ENCODE results near the gene SPG11.
"Not testable (repeated sequence)": the region's sequence is repeated elsewhere in the genome, so short reads cannot be mapped to it uniquely, and the experiment has no call there.

Gene SPG11, protein sequence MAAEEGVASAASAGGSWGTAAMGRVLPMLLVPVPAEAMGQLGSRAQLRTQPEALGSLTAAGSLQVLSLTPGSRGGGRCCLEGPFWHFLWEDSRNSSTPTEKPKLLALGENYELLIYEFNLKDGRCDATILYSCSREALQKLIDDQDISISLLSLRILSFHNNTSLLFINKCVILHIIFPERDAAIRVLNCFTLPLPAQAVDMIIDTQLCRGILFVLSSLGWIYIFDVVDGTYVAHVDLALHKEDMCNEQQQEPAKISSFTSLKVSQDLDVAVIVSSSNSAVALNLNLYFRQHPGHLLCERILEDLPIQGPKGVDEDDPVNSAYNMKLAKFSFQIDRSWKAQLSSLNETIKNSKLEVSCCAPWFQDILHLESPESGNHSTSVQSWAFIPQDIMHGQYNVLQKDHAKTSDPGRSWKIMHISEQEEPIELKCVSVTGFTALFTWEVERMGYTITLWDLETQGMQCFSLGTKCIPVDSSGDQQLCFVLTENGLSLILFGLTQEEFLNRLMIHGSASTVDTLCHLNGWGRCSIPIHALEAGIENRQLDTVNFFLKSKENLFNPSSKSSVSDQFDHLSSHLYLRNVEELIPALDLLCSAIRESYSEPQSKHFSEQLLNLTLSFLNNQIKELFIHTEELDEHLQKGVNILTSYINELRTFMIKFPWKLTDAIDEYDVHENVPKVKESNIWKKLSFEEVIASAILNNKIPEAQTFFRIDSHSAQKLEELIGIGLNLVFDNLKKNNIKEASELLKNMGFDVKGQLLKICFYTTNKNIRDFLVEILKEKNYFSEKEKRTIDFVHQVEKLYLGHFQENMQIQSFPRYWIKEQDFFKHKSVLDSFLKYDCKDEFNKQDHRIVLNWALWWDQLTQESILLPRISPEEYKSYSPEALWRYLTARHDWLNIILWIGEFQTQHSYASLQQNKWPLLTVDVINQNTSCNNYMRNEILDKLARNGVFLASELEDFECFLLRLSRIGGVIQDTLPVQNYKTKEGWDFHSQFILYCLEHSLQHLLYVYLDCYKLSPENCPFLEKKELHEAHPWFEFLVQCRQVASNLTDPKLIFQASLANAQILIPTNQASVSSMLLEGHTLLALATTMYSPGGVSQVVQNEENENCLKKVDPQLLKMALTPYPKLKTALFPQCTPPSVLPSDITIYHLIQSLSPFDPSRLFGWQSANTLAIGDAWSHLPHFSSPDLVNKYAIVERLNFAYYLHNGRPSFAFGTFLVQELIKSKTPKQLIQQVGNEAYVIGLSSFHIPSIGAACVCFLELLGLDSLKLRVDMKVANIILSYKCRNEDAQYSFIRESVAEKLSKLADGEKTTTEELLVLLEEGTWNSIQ (N-terminal part only)

DNA sequence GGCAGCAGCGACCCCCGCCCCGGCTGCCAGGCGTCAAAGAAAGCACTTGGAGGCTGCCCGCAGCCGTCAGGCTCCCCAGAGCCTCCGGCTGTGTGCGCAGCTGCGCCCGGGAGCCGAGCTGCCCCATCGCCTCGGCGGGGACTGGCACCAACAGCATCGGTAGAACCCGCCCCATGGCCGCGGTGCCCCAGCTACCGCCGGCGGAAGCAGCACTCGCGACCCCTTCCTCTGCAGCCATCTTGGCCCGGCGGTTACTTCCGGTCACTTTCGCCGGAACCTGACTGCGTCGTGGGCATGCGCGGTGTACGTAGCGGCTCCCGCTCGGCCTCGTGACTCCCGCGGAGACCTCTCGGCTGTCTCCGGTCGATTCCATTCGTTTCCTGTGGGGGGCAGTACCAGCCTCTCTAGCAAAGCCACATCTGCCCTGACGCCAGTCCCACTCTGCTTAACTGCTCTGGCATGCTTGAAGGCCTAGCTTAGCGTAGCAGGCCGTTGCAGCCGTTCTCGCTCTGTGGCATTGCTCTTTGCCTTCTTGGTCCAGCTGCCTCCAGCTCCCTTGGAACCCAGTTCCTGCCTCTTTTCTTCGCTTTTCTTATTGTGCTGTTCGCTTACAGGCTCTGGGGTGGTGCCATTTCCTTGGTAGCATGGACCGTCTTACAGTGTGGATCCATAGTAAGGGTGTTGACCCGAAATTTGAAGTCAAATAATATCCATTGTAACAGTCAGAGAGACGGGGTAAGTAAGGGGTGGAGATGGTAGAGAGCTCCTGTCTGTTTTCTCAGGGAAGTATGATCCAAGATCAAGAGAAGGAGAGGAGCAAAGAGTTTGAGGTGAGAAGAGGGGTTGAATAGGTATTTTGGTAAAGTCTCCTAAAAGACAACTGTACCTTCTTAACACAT lies at the start of gene SPG11:
TSS of gene SPG11 (minus strand) at position 253 of the 899 bp plus-strand sequence. CDS start at position 238, 15 bp downstream.
- peak; percentile 89 to 97 (median 97) for DNase-seq (ENCODE audit: low read depth in 3 of 3)

DNA sequence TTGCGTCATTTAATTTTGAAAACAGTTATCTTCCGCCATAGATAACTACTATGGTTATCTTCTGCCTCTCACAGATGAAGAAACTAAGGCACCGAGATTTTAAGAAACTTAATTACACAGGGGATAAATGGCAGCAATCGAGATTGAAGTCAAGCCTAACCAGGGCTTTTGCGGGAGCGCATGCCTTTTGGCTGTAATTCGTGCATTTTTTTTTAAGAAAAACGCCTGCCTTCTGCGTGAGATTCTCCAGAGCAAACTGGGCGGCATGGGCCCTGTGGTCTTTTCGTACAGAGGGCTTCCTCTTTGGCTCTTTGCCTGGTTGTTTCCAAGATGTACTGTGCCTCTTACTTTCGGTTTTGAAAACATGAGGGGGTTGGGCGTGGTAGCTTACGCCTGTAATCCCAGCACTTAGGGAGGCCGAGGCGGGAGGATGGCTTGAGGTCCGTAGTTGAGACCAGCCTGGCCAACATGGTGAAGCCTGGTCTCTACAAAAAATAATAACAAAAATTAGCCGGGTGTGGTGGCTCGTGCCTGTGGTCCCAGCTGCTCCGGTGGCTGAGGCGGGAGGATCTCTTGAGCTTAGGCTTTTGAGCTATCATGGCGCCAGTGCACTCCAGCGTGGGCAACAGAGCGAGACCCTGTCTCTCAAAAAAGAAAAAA lies 49.0 kb upstream of the SPG11 start:
- peak; percentile 56 to 64 (median 62) for DNase-seq (ENCODE audit: low read depth in 3 of 3)

DNA sequence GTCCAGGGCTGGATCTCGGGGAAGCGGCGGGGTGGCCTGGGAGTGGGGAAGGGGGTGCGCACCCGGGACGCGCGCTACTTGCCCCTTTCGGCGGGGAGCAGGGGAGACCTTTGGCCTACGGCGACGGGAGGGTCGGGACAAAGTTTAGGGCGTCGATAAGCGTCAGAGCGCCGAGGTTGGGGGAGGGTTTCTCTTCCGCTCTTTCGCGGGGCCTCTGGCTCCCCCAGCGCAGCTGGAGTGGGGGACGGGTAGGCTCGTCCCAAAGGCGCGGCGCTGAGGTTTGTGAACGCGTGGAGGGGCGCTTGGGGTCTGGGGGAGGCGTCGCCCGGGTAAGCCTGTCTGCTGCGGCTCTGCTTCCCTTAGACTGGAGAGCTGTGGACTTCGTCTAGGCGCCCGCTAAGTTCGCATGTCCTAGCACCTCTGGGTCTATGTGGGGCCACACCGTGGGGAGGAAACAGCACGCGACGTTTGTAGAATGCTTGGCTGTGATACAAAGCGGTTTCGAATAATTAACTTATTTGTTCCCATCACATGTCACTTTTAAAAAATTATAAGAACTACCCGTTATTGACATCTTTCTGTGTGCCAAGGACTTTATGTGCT lies 48.4 kb upstream of the SPG11 start:
- peak in 2 of 3 experiments; percentile 36 to 57 for DNase-seq (ENCODE audit: low read depth in 3 of 3)

DNA sequence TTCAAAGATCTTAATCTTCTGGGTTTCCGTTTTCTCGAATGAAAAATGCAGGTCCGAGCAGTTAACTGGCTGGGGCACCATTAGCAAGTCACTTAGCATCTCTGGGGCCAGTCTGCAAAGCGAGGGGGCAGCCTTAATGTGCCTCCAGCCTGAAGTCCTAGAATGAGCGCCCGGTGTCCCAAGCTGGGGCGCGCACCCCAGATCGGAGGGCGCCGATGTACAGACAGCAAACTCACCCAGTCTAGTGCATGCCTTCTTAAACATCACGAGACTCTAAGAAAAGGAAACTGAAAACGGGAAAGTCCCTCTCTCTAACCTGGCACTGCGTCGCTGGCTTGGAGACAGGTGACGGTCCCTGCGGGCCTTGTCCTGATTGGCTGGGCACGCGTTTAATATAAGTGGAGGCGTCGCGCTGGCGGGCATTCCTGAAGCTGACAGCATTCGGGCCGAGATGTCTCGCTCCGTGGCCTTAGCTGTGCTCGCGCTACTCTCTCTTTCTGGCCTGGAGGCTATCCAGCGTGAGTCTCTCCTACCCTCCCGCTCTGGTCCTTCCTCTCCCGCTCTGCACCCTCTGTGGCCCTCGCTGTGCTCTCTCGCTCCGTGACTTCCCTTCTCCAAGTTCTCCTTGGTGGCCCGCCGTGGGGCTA lies 47.8 kb upstream of the SPG11 start, which contains the start of the genes B2M and PATL2:
TSS of gene B2M (plus strand) at position 422 of the 647 bp plus-strand sequence. CDS start at position 452, 30 bp downstream.
TSS of gene PATL2 (minus strand) at position 228 of the 647 bp plus-strand sequence. CDS start 34,833 bp downstream, outside the sequence.
- DNase-seq (ENCODE audit: low read depth in 3 of 3), result peak; percentile 91 to 93 (median 92)

DNA sequence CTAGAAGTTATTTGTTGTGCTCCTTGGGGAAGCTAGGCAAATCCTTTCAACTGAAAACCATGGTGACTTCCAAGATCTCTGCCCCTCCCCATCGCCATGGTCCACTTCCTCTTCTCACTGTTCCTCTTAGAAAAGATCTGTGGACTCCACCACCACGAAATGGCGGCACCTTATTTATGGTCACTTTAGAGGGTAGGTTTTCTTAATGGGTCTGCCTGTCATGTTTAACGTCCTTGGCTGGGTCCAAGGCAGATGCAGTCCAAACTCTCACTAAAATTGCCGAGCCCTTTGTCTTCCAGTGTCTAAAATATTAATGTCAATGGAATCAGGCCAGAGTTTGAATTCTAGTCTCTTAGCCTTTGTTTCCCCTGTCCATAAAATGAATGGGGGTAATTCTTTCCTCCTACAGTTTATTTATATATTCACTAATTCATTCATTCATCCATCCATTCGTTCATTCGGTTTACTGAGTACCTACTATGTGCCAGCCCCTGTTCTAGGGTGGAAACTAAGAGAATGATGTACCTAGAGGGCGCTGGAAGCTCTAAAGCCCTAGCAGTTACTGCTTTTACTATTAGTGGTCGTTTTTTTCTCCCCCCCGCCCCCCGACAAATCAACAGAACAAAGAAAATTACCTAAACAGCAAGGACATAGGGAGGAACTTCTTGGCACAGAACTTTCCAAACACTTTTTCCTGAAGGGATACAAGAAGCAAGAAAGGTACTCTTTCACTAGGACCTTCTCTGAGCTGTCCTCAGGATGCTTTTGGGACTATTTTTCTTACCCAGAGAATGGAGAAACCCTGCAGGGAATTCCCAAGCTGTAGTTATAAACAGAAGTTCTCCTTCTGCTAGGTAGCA lies 47.0 kb upstream of the SPG11 start:
- no peak for DNase-seq (ENCODE audit: low read depth in 3 of 3)

- DNase-seq (ENCODE audit: low read depth in 3 of 3), result no peak
Measured at GRCh38 chr15:44706946-44707636, 43.6 kb upstream of the SPG11 start.

- DNase-seq (ENCODE audit: low read depth in 3 of 3), result no peak
Measured at GRCh38 chr15:44706401-44706800, 42.9 kb upstream of the SPG11 start.

GRCh38 chr15:44705986-44706385 lies 42.5 kb upstream of the SPG11 start:
- DNase-seq (ENCODE audit: low read depth in 3 of 3), result no peak

DNA sequence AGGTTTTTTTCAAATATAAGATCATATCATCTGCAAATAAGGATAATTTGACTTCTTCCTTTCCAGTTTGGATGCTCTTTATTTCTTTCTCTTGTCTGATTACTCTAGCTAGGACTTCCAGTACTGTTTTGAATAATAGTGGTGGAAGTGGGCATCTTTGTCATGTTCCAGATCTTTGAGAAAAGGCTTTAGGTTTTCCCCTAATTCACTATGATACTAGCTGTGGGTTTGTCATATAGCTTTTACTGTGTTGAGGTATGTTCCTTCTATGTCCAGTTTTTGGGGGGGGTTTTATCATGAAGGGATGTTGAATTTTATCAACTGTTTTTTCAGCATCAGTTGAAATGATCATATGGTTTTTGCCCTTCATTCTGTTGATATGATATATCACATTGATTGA lies 37.2 kb upstream of the SPG11 start:
- DNase-seq (ENCODE audit: low read depth in 3 of 3), result not testable (repeated sequence)

DNA sequence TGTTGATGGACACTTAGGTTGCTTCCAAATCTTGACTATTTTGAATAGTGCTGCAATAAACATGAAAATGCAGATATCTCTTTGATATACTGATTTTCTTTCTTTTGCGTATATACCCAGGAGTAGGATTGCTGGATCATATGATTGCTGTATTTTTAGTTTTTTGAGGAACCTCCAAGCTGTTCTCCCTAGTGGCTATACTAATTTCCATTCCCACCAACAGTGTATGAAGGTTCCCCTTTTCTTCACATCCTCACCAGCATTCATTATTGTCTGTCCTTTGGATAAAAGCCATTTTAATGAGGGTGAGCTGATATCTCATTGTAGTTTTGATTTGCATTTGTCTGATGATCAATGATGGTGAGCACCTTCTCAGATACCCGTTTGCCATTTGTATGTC lies 35.2 kb upstream of the SPG11 start:
- no peak for DNase-seq (ENCODE audit: low read depth in 3 of 3)

DNA sequence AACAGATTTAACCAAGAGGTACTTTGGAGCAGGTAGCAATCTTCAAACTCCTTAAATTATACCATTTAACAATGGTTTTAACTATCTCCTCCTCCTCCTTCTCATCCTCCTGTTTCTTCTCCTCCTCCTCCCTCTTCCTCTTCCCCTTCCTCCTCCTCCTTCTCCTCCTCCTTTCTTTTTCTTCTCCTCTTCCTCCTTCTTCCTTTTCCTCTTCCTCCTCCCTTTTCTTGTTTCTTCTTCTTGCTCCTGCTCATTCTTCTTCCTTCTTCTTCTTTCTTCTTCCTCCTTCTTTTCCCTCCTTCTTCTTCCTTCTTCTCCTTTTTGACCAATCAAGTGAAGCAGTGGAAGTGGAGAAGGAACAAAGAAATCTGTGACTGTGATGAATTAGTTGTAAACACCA lies 33.6 kb upstream of the SPG11 start:
- DNase-seq (ENCODE audit: low read depth in 3 of 3), result no peak

- no peak for DNase-seq (ENCODE audit: low read depth in 3 of 3)
Measured at GRCh38 chr15:44695294-44695693, 31.8 kb upstream of the SPG11 start.

GRCh38 chr15:44694416-44694815 lies 31.0 kb upstream of the SPG11 start:
- DNase-seq (ENCODE audit: low read depth in 3 of 3), result no peak

GRCh38 chr15:44692659-44693058 lies 29.2 kb upstream of the SPG11 start:
- DNase-seq (ENCODE audit: low read depth in 3 of 3), result no peak

DNA sequence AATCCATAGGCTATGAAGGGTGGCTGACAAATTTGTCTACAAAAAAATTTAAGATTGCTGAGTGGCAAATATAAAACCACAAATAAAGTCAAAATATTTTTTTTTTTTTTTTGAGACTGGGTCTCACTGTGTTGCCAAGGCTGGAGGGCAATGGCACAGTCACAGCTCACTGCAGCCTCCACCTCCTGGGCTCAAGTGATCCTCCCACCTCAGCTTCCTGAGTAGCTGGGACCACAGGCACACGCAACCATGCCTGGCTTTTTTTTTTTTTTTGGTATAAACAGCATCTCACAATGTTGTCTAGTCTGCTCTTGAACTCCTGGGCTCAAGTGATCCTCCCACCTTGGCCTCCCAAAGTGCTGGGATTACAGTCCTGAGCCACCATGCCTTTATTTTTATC lies 26.8 kb upstream of the SPG11 start:
- DNase-seq (ENCODE audit: low read depth in 3 of 3), result not testable (repeated sequence)

GRCh38 chr15:44689318-44689717 lies 25.9 kb upstream of the SPG11 start:
- not testable (repeated sequence) for DNase-seq (ENCODE audit: low read depth in 3 of 3)

Measured in stimulated activated CD4-positive, alpha-beta T cell treated with anti-CD3 and anti-CD28 coated beads, TNF-alpha, amount 100 ng/mL, for 24 hours (primary cell).